Measurements from ENCODE around the gene SNED1. TPM values are rescaled to one million over a fixed set of nuclear protein-coding genes. Genes with fewer than 3 reads are reported as not detected.

The SNED1 gene
- total and polyA plus RNA-seq, 2 experiments from 2014 or later, result 1.5 to 2.8 TPM

DNA sequence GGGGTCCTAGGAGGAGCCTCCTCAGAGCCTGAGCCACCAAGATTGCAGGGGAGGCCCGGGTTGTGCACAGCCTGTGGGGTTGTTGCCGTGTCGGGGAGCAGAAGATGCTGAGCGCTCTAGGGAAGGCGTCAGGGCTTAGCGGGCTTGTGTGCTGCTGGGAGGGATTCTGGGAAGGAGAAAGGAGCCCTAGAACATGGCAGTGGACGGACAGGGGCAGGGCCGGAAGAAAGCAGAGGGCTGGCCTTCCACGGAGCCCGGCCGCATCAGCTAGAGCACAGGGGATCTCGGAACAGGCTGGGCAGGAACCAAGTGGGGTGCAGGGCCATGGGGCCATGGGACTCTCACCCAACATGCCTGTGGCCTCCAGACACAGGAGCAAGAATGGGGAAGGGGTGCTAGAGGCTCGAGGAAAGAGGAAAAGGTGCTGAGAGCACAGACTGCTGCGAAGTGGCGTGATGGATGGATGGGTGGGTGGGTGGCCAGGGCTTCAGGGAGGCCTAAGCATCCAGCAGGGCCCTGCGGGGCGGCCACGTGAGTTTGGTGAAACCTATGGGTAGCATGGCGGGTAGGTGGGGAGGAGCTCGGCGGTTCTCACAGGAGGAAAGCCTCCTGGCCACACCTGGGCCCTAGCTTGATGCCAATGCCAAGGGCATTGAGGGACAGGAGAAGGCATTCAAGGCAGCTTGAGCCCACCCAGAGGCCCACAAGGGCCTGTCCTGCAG, 67.9 kb downstream of the SNED1 start:
- Histone ChIP-seq H3K27me3 (ENCODE audit: insufficient read depth) (no peaks in the 10 kb centered on the region), H2AFZ (no peak overlapping the region), H3K79me2 (replicated peaks; ENCODE audit: insufficient read depth) (no peaks in the 10 kb centered on the region), H3K9me2 (ENCODE audit: insufficient read depth) (no peaks in the 10 kb centered on the region), H3K27ac (ENCODE audit: low read depth) (no peak overlapping the region), H3K4me1 (ENCODE audit: insufficient read depth) (no peaks in the 10 kb centered on the region), H3F3A (replicated peaks; ENCODE audit: low read depth) (no peaks in the 10 kb centered on the region), H3K4me2 (no peak overlapping the region), H3K36me3 (ENCODE audit: insufficient read depth) (no peaks in the 10 kb centered on the region), H4K20me1 (replicated peaks; ENCODE audit: insufficient read depth) (no peaks in the 10 kb centered on the region), H3K4me3 (no peak overlapping the region)
- DNase-seq (ENCODE audit: low spot score) (no peak), ATAC-seq (no peak)
- no peaks in the 10 kb centered on the region for H3K9me3 Mint-ChIP-seq
- no peaks in the 10 kb centered on the region; the same call in 2 of the 3 replicates for H3K4me1 Mint-ChIP-seq
- no peak overlapping the region for H3K4me3 Mint-ChIP-seq
- H3K27me3 Mint-ChIP-seq (ENCODE audit: insufficient read depth, low read depth, poor library complexity), result peaks cover 14% of the 10 kb centered on the region
- no peaks in the 10 kb centered on the region for H3K36me3 Mint-ChIP-seq (ENCODE audit: low read depth)
- TF ChIP-seq, protein P1, sequence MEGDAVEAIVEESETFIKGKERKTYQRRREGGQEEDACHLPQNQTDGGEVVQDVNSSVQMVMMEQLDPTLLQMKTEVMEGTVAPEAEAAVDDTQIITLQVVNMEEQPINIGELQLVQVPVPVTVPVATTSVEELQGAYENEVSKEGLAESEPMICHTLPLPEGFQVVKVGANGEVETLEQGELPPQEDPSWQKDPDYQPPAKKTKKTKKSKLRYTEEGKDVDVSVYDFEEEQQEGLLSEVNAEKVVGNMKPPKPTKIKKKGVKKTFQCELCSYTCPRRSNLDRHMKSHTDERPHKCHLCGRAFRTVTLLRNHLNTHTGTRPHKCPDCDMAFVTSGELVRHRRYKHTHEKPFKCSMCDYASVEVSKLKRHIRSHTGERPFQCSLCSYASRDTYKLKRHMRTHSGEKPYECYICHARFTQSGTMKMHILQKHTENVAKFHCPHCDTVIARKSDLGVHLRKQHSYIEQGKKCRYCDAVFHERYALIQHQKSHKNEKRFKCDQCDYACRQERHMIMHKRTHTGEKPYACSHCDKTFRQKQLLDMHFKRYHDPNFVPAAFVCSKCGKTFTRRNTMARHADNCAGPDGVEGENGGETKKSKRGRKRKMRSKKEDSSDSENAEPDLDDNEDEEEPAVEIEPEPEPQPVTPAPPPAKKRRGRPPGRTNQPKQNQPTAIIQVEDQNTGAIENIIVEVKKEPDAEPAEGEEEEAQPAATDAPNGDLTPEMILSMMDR (conservative IDR thresholded peaks at IDR 0.05; ENCODE audit: low read depth in 2 of 2), result no peak
- no peak for TF ChIP-seq EZH2 (IDR thresholded peaks at IDR 0.05; ENCODE audit: low read depth, unreplicated experiment)
- TF ChIP-seq NANOG (IDR thresholded peaks at IDR 0.05; ENCODE audit: borderline replicate concordance), result no peak
- TF ChIP-seq, protein P2, sequence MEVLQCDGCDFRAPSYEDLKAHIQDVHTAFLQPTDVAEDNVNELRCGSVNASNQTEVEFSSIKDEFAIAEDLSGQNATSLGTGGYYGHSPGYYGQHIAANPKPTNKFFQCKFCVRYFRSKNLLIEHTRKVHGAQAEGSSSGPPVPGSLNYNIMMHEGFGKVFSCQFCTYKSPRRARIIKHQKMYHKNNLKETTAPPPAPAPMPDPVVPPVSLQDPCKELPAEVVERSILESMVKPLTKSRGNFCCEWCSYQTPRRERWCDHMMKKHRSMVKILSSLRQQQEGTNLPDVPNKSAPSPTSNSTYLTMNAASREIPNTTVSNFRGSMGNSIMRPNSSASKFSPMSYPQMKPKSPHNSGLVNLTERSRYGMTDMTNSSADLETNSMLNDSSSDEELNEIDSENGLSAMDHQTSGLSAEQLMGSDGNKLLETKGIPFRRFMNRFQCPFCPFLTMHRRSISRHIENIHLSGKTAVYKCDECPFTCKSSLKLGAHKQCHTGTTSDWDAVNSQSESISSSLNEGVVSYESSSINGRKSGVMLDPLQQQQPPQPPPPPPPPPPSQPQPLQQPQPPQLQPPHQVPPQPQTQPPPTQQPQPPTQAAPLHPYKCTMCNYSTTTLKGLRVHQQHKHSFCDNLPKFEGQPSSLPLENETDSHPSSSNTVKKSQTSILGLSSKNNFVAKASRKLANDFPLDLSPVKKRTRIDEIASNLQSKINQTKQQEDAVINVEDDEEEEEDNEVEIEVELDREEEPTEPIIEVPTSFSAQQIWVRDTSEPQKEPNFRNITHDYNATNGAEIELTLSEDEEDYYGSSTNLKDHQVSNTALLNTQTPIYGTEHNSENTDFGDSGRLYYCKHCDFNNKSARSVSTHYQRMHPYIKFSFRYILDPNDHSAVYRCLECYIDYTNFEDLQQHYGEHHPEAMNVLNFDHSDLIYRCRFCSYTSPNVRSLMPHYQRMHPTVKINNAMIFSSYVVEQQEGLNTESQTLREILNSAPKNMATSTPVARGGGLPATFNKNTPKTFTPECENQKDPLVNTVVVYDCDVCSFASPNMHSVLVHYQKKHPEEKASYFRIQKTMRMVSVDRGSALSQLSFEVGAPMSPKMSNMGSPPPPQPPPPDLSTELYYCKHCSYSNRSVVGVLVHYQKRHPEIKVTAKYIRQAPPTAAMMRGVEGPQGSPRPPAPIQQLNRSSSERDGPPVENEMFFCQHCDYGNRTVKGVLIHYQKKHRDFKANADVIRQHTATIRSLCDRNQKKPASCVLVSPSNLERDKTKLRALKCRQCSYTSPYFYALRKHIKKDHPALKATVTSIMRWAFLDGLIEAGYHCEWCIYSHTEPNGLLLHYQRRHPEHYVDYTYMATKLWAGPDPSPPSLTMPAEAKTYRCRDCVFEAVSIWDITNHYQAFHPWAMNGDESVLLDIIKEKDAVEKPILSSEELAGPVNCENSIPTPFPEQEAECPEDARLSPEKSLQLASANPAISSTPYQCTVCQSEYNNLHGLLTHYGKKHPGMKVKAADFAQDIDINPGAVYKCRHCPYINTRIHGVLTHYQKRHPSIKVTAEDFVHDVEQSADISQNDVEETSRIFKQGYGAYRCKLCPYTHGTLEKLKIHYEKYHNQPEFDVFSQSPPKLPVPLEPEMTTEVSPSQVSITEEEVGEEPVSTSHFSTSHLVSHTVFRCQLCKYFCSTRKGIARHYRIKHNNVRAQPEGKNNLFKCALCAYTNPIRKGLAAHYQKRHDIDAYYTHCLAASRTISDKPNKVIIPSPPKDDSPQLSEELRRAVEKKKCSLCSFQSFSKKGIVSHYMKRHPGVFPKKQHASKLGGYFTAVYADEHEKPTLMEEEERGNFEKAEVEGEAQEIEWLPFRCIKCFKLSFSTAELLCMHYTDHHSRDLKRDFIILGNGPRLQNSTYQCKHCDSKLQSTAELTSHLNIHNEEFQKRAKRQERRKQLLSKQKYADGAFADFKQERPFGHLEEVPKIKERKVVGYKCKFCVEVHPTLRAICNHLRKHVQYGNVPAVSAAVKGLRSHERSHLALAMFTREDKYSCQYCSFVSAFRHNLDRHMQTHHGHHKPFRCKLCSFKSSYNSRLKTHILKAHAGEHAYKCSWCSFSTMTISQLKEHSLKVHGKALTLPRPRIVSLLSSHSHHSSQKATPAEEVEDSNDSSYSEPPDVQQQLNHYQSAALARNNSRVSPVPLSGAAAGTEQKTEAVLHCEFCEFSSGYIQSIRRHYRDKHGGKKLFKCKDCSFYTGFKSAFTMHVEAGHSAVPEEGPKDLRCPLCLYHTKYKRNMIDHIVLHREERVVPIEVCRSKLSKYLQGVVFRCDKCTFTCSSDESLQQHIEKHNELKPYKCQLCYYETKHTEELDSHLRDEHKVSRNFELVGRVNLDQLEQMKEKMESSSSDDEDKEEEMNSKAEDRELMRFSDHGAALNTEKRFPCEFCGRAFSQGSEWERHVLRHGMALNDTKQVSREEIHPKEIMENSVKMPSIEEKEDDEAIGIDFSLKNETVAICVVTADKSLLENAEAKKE (CRISPR knock-in tag; IDR thresholded peaks at IDR 0.05), result no peak
- TF ChIP-seq, protein P3, sequence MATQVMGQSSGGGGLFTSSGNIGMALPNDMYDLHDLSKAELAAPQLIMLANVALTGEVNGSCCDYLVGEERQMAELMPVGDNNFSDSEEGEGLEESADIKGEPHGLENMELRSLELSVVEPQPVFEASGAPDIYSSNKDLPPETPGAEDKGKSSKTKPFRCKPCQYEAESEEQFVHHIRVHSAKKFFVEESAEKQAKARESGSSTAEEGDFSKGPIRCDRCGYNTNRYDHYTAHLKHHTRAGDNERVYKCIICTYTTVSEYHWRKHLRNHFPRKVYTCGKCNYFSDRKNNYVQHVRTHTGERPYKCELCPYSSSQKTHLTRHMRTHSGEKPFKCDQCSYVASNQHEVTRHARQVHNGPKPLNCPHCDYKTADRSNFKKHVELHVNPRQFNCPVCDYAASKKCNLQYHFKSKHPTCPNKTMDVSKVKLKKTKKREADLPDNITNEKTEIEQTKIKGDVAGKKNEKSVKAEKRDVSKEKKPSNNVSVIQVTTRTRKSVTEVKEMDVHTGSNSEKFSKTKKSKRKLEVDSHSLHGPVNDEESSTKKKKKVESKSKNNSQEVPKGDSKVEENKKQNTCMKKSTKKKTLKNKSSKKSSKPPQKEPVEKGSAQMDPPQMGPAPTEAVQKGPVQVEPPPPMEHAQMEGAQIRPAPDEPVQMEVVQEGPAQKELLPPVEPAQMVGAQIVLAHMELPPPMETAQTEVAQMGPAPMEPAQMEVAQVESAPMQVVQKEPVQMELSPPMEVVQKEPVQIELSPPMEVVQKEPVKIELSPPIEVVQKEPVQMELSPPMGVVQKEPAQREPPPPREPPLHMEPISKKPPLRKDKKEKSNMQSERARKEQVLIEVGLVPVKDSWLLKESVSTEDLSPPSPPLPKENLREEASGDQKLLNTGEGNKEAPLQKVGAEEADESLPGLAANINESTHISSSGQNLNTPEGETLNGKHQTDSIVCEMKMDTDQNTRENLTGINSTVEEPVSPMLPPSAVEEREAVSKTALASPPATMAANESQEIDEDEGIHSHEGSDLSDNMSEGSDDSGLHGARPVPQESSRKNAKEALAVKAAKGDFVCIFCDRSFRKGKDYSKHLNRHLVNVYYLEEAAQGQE (IDR thresholded peaks at IDR 0.05; ENCODE audit: unreplicated experiment), result no peak
- no peak for TF ChIP-seq EZH2phosphoT487 (IDR thresholded peaks at IDR 0.05; ENCODE audit: unreplicated experiment)
- no peak for TF ChIP-seq JUNB (IDR thresholded peaks at IDR 0.05; ENCODE audit: unreplicated experiment)
- no peak for TF ChIP-seq POLR2AphosphoS5 (IDR thresholded peaks at IDR 0.05; ENCODE audit: low read depth)
- no peak for TF ChIP-seq STAT1 (IDR thresholded peaks at IDR 0.05; ENCODE audit: unreplicated experiment)
- TF ChIP-seq, protein P4, sequence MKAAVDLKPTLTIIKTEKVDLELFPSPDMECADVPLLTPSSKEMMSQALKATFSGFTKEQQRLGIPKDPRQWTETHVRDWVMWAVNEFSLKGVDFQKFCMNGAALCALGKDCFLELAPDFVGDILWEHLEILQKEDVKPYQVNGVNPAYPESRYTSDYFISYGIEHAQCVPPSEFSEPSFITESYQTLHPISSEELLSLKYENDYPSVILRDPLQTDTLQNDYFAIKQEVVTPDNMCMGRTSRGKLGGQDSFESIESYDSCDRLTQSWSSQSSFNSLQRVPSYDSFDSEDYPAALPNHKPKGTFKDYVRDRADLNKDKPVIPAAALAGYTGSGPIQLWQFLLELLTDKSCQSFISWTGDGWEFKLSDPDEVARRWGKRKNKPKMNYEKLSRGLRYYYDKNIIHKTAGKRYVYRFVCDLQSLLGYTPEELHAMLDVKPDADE (IDR thresholded peaks at IDR 0.05), result no peak
- no peak for TF ChIP-seq ZNF331 (CRISPR knock-in tag; IDR thresholded peaks at IDR 0.05; ENCODE audit: low read depth)
- no peak for TF ChIP-seq CREB1 (CRISPR knock-in tag; IDR thresholded peaks at IDR 0.05; ENCODE audit: low read depth)
- TF ChIP-seq ZNF114 (CRISPR knock-in tag; IDR thresholded peaks at IDR 0.05), result no peak
- H3K27ac Mint-ChIP-seq, result no peak overlapping the region

Measured in GM23338 (cell line).